GM21786 (cell line): ENCODE results near the gene EEF1A2.

ENCODE experiments used
- ATAC-seq: cut with Tn5 transposase; IDR thresholded peaks from one replicate; pipeline ENCODE4 v1.9.1; 2021; ENCODE audit not compliant: unreplicated experiment

Gene EEF1A2

DNA sequence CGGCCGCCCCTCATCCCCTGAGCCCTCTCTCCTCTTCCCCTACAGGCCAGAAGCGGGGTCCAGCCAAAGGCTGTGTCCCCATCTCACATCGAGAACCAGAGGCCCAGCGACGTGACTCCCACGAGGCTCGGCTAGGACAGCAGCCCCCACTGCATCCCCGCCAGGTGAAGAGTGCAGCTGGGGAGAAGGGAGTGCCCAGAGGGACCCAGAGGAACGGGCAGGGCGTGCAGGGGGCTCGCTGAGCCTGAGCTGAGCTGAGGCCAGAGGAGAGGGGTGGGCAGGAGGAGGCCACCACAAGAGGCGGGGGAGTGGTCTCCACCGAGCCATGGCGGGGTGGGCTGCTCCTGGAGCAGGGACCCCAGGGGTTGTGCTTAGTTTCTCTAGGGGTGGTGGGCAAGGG lies 59.0 kb downstream of the EEF1A2 start:
- no peak for ATAC-seq

DNA sequence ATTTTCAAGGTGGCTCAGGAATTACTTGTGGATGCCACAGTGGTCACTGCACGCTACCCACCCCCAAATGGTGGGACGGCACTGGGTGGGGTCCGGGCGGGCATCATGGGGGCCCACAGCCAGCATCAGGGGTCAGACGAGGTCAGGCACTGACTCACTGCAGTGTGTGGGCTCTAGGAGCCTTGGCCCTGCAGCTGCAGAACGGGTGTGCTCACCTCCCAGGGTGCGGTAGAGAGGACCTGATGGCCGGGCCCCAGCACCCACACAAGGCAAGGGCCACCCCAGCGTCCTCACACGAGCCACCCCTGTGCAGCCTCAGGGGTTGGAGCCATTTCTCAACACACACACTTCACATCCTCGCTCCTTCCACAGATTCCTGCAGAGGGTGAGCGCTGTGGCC lies 60.8 kb downstream of the EEF1A2 start:
- ATAC-seq: no peak
